GM12873 (cell line): ENCODE results near the gene DCUN1D3.

ENCODE experiments used
- CTCF ChIP-seq: IDR thresholded peaks from 2 replicates; pipeline ENCODE4 v1.5.1; 2012; ENCODE audit warnings: low read depth, mild to moderate bottlenecking, moderate library complexity, low read length, control low read depth; ENCODE audit not compliant: insufficient read depth; ENCODE audit errors: missing control alignments

The DCUN1D3 gene

GRCh38 chr16:20811889-20812439, 88.2 kb downstream of the DCUN1D3 start:
- no peak for TF ChIP-seq CTCF

GRCh38 chr16:20807862-20808261, 92.3 kb downstream of the DCUN1D3 start:
- TF ChIP-seq CTCF = no peak

GRCh38 chr16:20806168-20807050, 93.7 kb downstream of the DCUN1D3 start, which contains the start of the genes ERI2 and REXO5:
Gene ERI2, minus strand, starts transcription at chr16:20806472. Its CDS starts 42 bp downstream, at chr16:20806430.
Gene REXO5, plus strand, starts transcription at chr16:20806527. Its CDS starts 427 bp downstream, at chr16:20806954.
- TF ChIP-seq CTCF = peak; percentile 53
